WTC11 (cell line): Measurements from ENCODE around the gene DOK1.

Experiments
- CTCF ChIP-seq: fragments of 200-600 bp; IDR thresholded peaks from 2 replicates; pipeline ENCODE4 v1.8.0; 2022; ENCODE audit warnings: antibody characterized with exemption
- E2F4 ChIP-seq: sonication (generic); formaldehyde crosslinking; IDR thresholded peaks from 2 replicates; pipeline ENCODE4 v1.8.1; 2022; ENCODE audit warnings: low read depth, mild to moderate bottlenecking, moderate library complexity, missing genetic modification reagents, borderline replicate concordance
- JUN ChIP-seq: sonication (generic); formaldehyde crosslinking; IDR thresholded peaks from 2 replicates; pipeline ENCODE4 v1.8.0; 2023; ENCODE audit warnings: mild to moderate bottlenecking, missing genetic modification reagents
- SMAD3 ChIP-seq: sonication (generic); formaldehyde crosslinking; IDR thresholded peaks from 2 replicates; pipeline ENCODE4 v1.8.0; 2022; ENCODE audit warnings: missing genetic modification reagents, mild to moderate bottlenecking, borderline replicate concordance
- SP1 ChIP-seq: sonication (generic); formaldehyde crosslinking; conservative IDR thresholded peaks from 2 replicates; pipeline ENCODE4 v1.8.1; 2022; ENCODE audit warnings: missing genetic modification reagents
- TCF7 ChIP-seq: sonication (generic); formaldehyde crosslinking; IDR thresholded peaks from 2 replicates; pipeline ENCODE4 v1.8.0; 2022; ENCODE audit warnings: mild to moderate bottlenecking, low read depth, missing genetic modification reagents, moderate library complexity
- TP53 ChIP-seq: sonication (generic); formaldehyde crosslinking; IDR thresholded peaks from 2 replicates; pipeline ENCODE4 v1.8.1; 2023; ENCODE audit warnings: mild to moderate bottlenecking, missing genetic modification reagents
- ZNF121 ChIP-seq: sonication (generic); formaldehyde crosslinking; IDR thresholded peaks from 2 replicates; pipeline ENCODE4 v1.8.0; 2023; ENCODE audit warnings: missing genetic modification reagents
- ZNF263 ChIP-seq: sonication (generic); formaldehyde crosslinking; IDR thresholded peaks from 2 replicates; pipeline ENCODE4 v1.8.1; 2022; ENCODE audit warnings: low read depth, mild to moderate bottlenecking, moderate library complexity, missing genetic modification reagents

GRCh38 chr2:74538881-74539339, 15.6 kb upstream of the DOK1 start:
- TF ChIP-seq E2F4 (CRISPR knock-in tag) (no peak), TCF7 (CRISPR knock-in tag) (no peak), JUN (CRISPR knock-in tag) (no peak), CTCF (no peak), SP1 (CRISPR knock-in tag) (no peak), ZNF121 (CRISPR knock-in tag) (no peak), ZNF263 (no peak), TP53 (CRISPR knock-in tag) (no peak), SMAD3 (CRISPR knock-in tag) (no peak)
